ENCODE results near the gene USP13. TPM values are rescaled to one million over a fixed set of nuclear protein-coding genes. Genes with fewer than 3 reads are reported as not detected.

Gene USP13
- total RNA-seq, 4 donors from 2014 or later = 17.4 to 19.8 (median 18.2) TPM

DNA sequence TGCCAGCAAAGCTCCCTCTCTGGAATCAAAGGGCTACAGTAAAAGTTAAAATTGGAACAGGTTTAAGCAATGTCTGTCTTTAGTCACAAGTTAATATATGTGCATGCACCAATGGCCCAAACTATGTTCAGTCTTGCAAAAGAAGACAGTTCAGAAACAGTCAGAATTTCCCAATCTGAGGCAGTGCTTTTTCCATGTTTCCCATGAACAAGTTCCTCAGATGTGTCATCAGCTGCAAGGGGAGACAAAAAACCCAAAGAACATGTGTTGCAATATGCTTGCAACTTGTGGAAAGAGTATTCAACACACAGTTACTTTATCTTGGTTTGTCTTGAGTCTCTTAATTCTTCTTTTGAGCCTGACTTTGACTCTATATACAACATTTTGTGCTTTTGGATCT is 148.4 kb downstream of the USP13 start:
- H3K36me3 ChIP-seq = no peaks in the 10 kb centered on the region
- TF ChIP-seq POLR2A (IDR thresholded peaks at IDR 0.05) (no peak), CTCF (IDR thresholded peaks at IDR 0.05) (no peak)
- no peaks in the 10 kb centered on the region for H3K27me3 ChIP-seq
- no peaks in the 10 kb centered on the region for H3K4me1 ChIP-seq
- intact Hi-C loops (cut with DNase I; ENCODE audit: low total_unique reads) = no loop called here
- H3K27ac ChIP-seq = no peak overlapping the region
- H3K4me3 ChIP-seq = no peak overlapping the region
- no peak for DNase-seq
- H3K9me3 ChIP-seq = no peaks in the 10 kb centered on the region

DNA sequence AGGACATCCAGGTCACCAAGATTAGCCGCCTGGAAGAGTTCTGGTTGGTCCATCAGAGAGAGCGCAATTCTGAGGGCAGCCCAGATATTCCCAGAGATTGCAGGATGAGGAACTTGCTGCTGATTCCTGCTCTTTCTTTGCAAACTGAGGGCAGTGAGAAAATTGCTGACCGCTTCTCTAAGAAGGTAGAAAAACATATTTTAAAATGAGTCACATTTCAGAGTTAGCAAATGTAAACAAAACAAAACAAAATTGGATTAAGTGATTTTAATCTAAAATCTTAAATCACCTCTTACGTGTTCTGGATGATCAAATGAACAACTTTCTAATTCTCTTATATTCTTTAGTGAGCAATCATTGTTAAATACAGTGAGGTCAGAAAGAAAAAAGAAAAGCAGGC is 149.0 kb downstream of the USP13 start:
- Histone ChIP-seq H3K36me3 (no peaks in the 10 kb centered on the region), H3K27ac (no peak overlapping the region), H3K4me1 (no peaks in the 10 kb centered on the region), H3K27me3 (no peaks in the 10 kb centered on the region), H3K9me3 (no peaks in the 10 kb centered on the region), H3K4me3 (no peak overlapping the region)
- TF ChIP-seq CTCF (IDR thresholded peaks at IDR 0.05) (no peak), POLR2A (IDR thresholded peaks at IDR 0.05) (no peak)
- DNase-seq = no peak
- intact Hi-C loops (cut with DNase I; ENCODE audit: low total_unique reads) = no loop called here

- intact Hi-C loops (cut with DNase I; ENCODE audit: low total_unique reads) = no loop called here
- H3K4me1 ChIP-seq = no peaks in the 10 kb centered on the region
- TF ChIP-seq CTCF (IDR thresholded peaks at IDR 0.05) = no peak
- no peak for TF ChIP-seq POLR2A (IDR thresholded peaks at IDR 0.05)
- H3K36me3 ChIP-seq = no peaks in the 10 kb centered on the region
- no peak overlapping the region for H3K4me3 ChIP-seq
- DNase-seq = no peak
- no peaks in the 10 kb centered on the region for H3K9me3 ChIP-seq
- H3K27me3 ChIP-seq = no peaks in the 10 kb centered on the region
- no peak overlapping the region for H3K27ac ChIP-seq
Measured at GRCh38 chr3:179806177-179806576, 153.3 kb downstream of the USP13 start.

GRCh38 chr3:179807588-179807987 is 154.7 kb downstream of the USP13 start:
- no peak for TF ChIP-seq POLR2A (IDR thresholded peaks at IDR 0.05)
- no peak for TF ChIP-seq CTCF (IDR thresholded peaks at IDR 0.05)
- Histone ChIP-seq H3K27me3 (no peaks in the 10 kb centered on the region), H3K36me3 (no peaks in the 10 kb centered on the region), H3K9me3 (no peaks in the 10 kb centered on the region), H3K4me3 (no peak overlapping the region), H3K27ac (no peak overlapping the region), H3K4me1 (no peaks in the 10 kb centered on the region)
- no peak for DNase-seq
- intact Hi-C loops (cut with DNase I; ENCODE audit: low total_unique reads) = no loop called here

- no peaks in the 10 kb centered on the region for H3K4me1 ChIP-seq
- no peak for DNase-seq
- H3K27me3 ChIP-seq = no peaks in the 10 kb centered on the region
- intact Hi-C loops (cut with DNase I; ENCODE audit: low total_unique reads) = no loop called here
- TF ChIP-seq POLR2A (IDR thresholded peaks at IDR 0.05) = no peak
- no peak for TF ChIP-seq CTCF (IDR thresholded peaks at IDR 0.05)
- H3K36me3 ChIP-seq = no peaks in the 10 kb centered on the region
- no peaks in the 10 kb centered on the region for H3K9me3 ChIP-seq
- no peak overlapping the region for H3K27ac ChIP-seq
- no peak overlapping the region for H3K4me3 ChIP-seq
Measured at GRCh38 chr3:179809639-179810038, 156.8 kb downstream of the USP13 start.
